GM23338 (cell line): Measurements from ENCODE around the gene VPS41. TPM values are rescaled to one million over a fixed set of nuclear protein-coding genes. Genes with fewer than 3 reads are reported as not detected.

Experiments
- ATAC-seq: fragments of 200-7000 bp; cut with Tn5 transposase; 3 replicates; pipeline ENCODE4 v1.9.1; 2020
- DNase-seq: peaks from one replicate; pipeline ENCODE4 v3.0.0-alpha.2; 2015; ENCODE audit warnings: low spot score
- H2AFZ ChIP-seq: fragments of 200-600 bp; sonication (generic); 2 replicates; pipeline ENCODE4 v1.8.0; 2016; ENCODE audit warnings: antibody characterized with exemption, mild to moderate bottlenecking, moderate library complexity
- H3F3A ChIP-seq: fragments of 200-600 bp; sonication (generic); replicated peaks from 2 replicates; pipeline ENCODE4 v1.8.0; 2017; ENCODE audit warnings: antibody characterized with exemption, mixed run types, low read depth
- H3K27ac ChIP-seq: fragments of 200-600 bp; sonication (generic); 2 replicates; pipeline ENCODE4 v1.6.1; 2016; ENCODE audit warnings: low read depth
- H3K27me3 ChIP-seq: fragments of 200-600 bp; sonication (generic); 2 replicates; pipeline ENCODE4 v1.8.0; 2016; ENCODE audit warnings: mild to moderate bottlenecking, mixed run types, moderate library complexity; ENCODE audit not compliant: insufficient read depth
- H3K36me3 ChIP-seq: fragments of 200-600 bp; sonication (generic); 2 replicates; pipeline ENCODE4 v1.8.0; 2016; ENCODE audit warnings: mild to moderate bottlenecking; ENCODE audit not compliant: insufficient read depth
- H3K4me1 ChIP-seq: fragments of 200-600 bp; sonication (generic); 2 replicates; pipeline ENCODE4 v1.8.0; 2016; ENCODE audit warnings: mild to moderate bottlenecking, moderate library complexity; ENCODE audit not compliant: insufficient read depth
- H3K4me2 ChIP-seq: fragments of 200-600 bp; sonication (generic); 2 replicates; pipeline ENCODE4 v1.7.1; 2017; ENCODE audit warnings: mixed run types
- H3K4me3 ChIP-seq: fragments of 200-600 bp; sonication (generic); 2 replicates; pipeline ENCODE4 v1.6.1; 2016; ENCODE audit warnings: mixed run types
- H3K79me2 ChIP-seq: fragments of 200-600 bp; sonication (generic); replicated peaks from 2 replicates; pipeline ENCODE4 v1.8.0; 2017; ENCODE audit warnings: mild to moderate bottlenecking; ENCODE audit not compliant: insufficient read depth
- H3K9me2 ChIP-seq: fragments of 200-600 bp; sonication (generic); 2 replicates; pipeline ENCODE4 v1.8.0; 2017; ENCODE audit not compliant: insufficient read depth
- H4K20me1 ChIP-seq: fragments of 200-600 bp; sonication (generic); replicated peaks from 2 replicates; pipeline ENCODE4 v1.8.0; 2017; ENCODE audit warnings: mild to moderate bottlenecking; ENCODE audit not compliant: insufficient read depth
- H3K27ac Mint-ChIP-seq: 2 replicates; pipeline ENCODE4 v1.8.0; 2020; ENCODE audit warnings: inconsistent platforms, mild to moderate bottlenecking, moderate library complexity, mixed read lengths
- H3K27me3 Mint-ChIP-seq: 3 replicates; pipeline ENCODE4 v1.8.0; 2022; ENCODE audit warnings: low read depth, mild to moderate bottlenecking, moderate library complexity, mixed read lengths, inconsistent platforms; ENCODE audit not compliant: insufficient read depth, poor library complexity
- H3K36me3 Mint-ChIP-seq: 3 replicates; pipeline ENCODE4 v1.8.0; 2021; ENCODE audit warnings: low read depth, mild to moderate bottlenecking, inconsistent platforms, moderate library complexity, mixed read lengths
- H3K4me1 Mint-ChIP-seq: 3 replicates; pipeline ENCODE4 v1.8.0; 2020; ENCODE audit warnings: mild to moderate bottlenecking, inconsistent platforms, mixed read lengths
- H3K4me3 Mint-ChIP-seq: 3 replicates; pipeline ENCODE4 v1.8.0; 2021; ENCODE audit warnings: moderate library complexity, mild to moderate bottlenecking, inconsistent platforms, mixed read lengths
- H3K9me3 Mint-ChIP-seq: 3 replicates; pipeline ENCODE4 v1.8.0; 2020; ENCODE audit warnings: moderate library complexity, mild to moderate bottlenecking, inconsistent platforms, mixed read lengths
- CREB1 ChIP-seq: fragments of 250-450 bp; sonication (Bioruptor Pico); IDR thresholded peaks from 2 replicates; pipeline ENCODE4 v1.5.0; 2020; ENCODE audit warnings: low read depth, mild to moderate bottlenecking, moderate library complexity
- CTCF ChIP-seq, 2 experiments: fragments of 200-600 bp in 1 of 2; sonication (generic) in 1 of 2; conservative IDR thresholded peaks; 2 replicates each; pipeline versions ENCODE4 v1.5.1 to v1.6.1; 2016 to 2017; ENCODE audit warnings: antibody characterized with exemption in 2 of 2, low read depth in 2 of 2, mild to moderate bottlenecking in 2 of 2, moderate library complexity in 1 of 2
- ETS1 ChIP-seq: IDR thresholded peaks from 2 replicates; pipeline ENCODE4 v1.6.1; 2016; ENCODE audit warnings: antibody characterized with exemption
- EZH2 ChIP-seq: fragments of 200-600 bp; sonication (generic); IDR thresholded peaks from one replicate; pipeline ENCODE4 v1.8.0; 2017; ENCODE audit warnings: antibody characterized with exemption, mild to moderate bottlenecking, low read depth; ENCODE audit not compliant: unreplicated experiment
- EZH2phosphoT487 ChIP-seq: fragments of 200-600 bp; sonication (generic); IDR thresholded peaks from one replicate; pipeline ENCODE4 v1.8.1; 2018; ENCODE audit warnings: antibody characterized with exemption; ENCODE audit not compliant: unreplicated experiment
- JUNB ChIP-seq: IDR thresholded peaks from one replicate; pipeline ENCODE4 v1.6.1; 2016; ENCODE audit warnings: antibody characterized with exemption; ENCODE audit not compliant: unreplicated experiment
- NANOG ChIP-seq: IDR thresholded peaks from 2 replicates; pipeline ENCODE4 v1.6.1; 2016; ENCODE audit warnings: antibody characterized with exemption, borderline replicate concordance
- POLR2AphosphoS5 ChIP-seq: IDR thresholded peaks from 2 replicates; pipeline ENCODE4 v1.6.1; 2016; ENCODE audit warnings: antibody characterized with exemption, low read depth
- REST ChIP-seq: IDR thresholded peaks from one replicate; pipeline ENCODE4 v1.6.1; 2018; ENCODE audit warnings: antibody characterized with exemption; ENCODE audit not compliant: unreplicated experiment
- STAT1 ChIP-seq: IDR thresholded peaks from one replicate; pipeline ENCODE4 v1.6.1; 2016; ENCODE audit warnings: antibody characterized with exemption; ENCODE audit not compliant: unreplicated experiment
- ZNF114 ChIP-seq: fragments of 250-450 bp; sonication (Bioruptor Pico); IDR thresholded peaks from 2 replicates; pipeline ENCODE4 v1.5.0; 2020; ENCODE audit warnings: mild to moderate bottlenecking, moderate library complexity
- ZNF331 ChIP-seq: fragments of 250-450 bp; sonication (Bioruptor Pico); IDR thresholded peaks from 2 replicates; pipeline ENCODE4 v1.5.0; 2020; ENCODE audit warnings: low read depth, mild to moderate bottlenecking, moderate library complexity
- ZNF462 ChIP-seq: fragments of 250-450 bp; sonication (Bioruptor Pico); IDR thresholded peaks from 2 replicates; pipeline ENCODE4 v1.5.0; 2020; ENCODE audit warnings: mild to moderate bottlenecking, moderate library complexity
- polyA plus RNA-seq: library from polyadenylated mRNA; unstranded; fragments of >200 nt; fragmentation: Nextera tagmentation; extraction: Ambion mirVana; gene quantifications from 2 replicates; pipeline ENCODE4 v1.2.1, GENCODE V29; 2016
- total RNA-seq: library from RNA; depleted of rRNA; stranded (reverse); fragments of >200 nt; shearing (Covaris generic); gene quantifications from 2 replicates; pipeline ENCODE4 v1.2.3, GENCODE V29; 2014

Gene VPS41
- total and polyA plus RNA-seq, 2 experiments from 2014 or later: 20.2 to 41.2 TPM

GRCh38 chr7:38872202-38872601, 36.8 kb downstream of the VPS41 start:
- Mint-ChIP-seq H3K4me3 (no peak overlapping the region), H3K9me3 (no peaks in the 10 kb centered on the region), H3K27ac (0 out of 2 replicates have a peak overlapping the region, but pooled peaks have one; percentile 18), H3K27me3 (peaks cover 1% of the 10 kb centered on the region), H3K36me3 (no peaks in the 10 kb centered on the region), H3K4me1 (peaks cover 11% of the 10 kb centered on the region)
- H3K4me2 ChIP-seq: no peak overlapping the region
- no peaks in the 10 kb centered on the region for H3K9me2 ChIP-seq
- no peaks in the 10 kb centered on the region for H3K27me3 ChIP-seq
- no peaks in the 10 kb centered on the region for H3K36me3 ChIP-seq
- no peaks in the 10 kb centered on the region for H3F3A ChIP-seq
- DNase-seq (no peak), ATAC-seq (no peak)
- no peak overlapping the region for H3K4me3 ChIP-seq
- H2AFZ ChIP-seq: no peak overlapping the region
- H3K27ac ChIP-seq: no peak overlapping the region
- no peaks in the 10 kb centered on the region for H3K4me1 ChIP-seq
- peaks cover 31% of the 10 kb centered on the region for H3K79me2 ChIP-seq
- TF ChIP-seq EZH2phosphoT487 (no peak), ZNF462 (no peak), NANOG (no peak), POLR2AphosphoS5 (no peak), ZNF114 (CRISPR knock-in tag) (no peak), EZH2 (no peak), ZNF331 (no peak), CREB1 (CRISPR knock-in tag) (no peak), JUNB (no peak), REST (no peak), STAT1 (no peak), ETS1 (no peak), CTCF (conservative IDR thresholded peaks at IDR 0.05; ENCODE audit: low read depth in 2 of 2) (no peak)
- H4K20me1 ChIP-seq: no peaks in the 10 kb centered on the region; the same call in 1 of the 2 replicates
